ENCODE results near the gene SUSD3.

DNA sequence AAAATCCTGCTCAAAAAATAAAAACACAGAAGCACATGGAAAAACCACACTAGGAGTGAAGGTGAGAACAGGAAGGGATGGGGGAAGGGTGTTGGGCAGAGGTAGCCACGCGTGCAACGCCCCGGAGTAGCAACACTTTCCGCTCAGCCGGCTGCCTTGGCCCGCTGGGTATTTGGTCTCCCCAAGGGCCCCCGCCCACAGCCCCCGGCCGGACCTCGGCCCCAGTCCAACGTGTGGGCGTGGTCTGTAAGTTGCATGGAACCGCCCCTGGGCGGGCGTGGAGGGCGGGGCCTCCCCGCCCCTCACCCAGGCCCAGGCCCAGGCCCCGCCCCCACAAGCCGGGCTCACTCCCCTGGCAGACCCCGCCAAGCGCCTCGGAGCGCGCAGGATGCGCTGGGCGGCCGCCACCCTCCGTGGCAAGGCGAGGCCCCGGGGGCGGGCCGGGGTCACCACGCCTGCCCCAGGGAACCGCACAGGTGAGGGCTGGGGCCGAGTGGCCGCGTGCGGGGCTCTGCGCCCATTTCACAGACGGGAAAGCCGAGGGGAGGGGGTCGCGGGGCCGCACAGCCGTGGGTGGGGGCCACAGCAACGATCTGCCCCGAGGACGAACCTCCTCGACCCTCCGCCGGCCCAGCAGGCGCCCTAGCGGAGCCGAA is at the start of gene SUSD3:
- TF ChIP-seq CTCF (conservative IDR thresholded peaks at IDR 0.05; ENCODE audit: low read depth, low read length) (no peak), EZH2 (IDR thresholded peaks at IDR 0.05; ENCODE audit: borderline replicate concordance, low read depth, low read length, poor library complexity, severe bottlenecking) (no peak)

Measured in A673 (cell line).